Hepatocyte (in vitro differentiated cells): ENCODE data around the gene SLC28A3. TPM values are rescaled to one million over a fixed set of nuclear protein-coding genes. Genes with fewer than 3 reads are reported as not detected.

Experiments used
- DNase-seq: peaks from one replicate; pipeline ENCODE4 v3.0.0-alpha.2; 2016; ENCODE audit warnings: low spot score
- H2AFZ ChIP-seq: fragments of 200-600 bp; sonication (generic); 2 replicates; pipeline ENCODE4 v1.6.0; 2016; ENCODE audit warnings: antibody characterized with exemption, mild to moderate bottlenecking
- H3K27ac ChIP-seq: fragments of 200-600 bp; sonication (generic); 2 replicates; pipeline ENCODE4 v1.5.1; 2016; ENCODE audit warnings: mild to moderate bottlenecking
- H3K27me3 ChIP-seq: fragments of 200-600 bp; sonication (generic); 2 replicates; pipeline ENCODE4 v1.6.1; 2016
- H3K36me3 ChIP-seq: fragments of 200-600 bp; sonication (generic); replicated peaks from 2 replicates; pipeline ENCODE4 v1.5.1; 2016; ENCODE audit warnings: low read depth; ENCODE audit not compliant: insufficient read depth
- H3K4me1 ChIP-seq: fragments of 200-600 bp; sonication (generic); 2 replicates; pipeline ENCODE4 v1.5.1; 2016; ENCODE audit warnings: mild to moderate bottlenecking, moderate library complexity; ENCODE audit not compliant: insufficient read depth
- H3K4me2 ChIP-seq: fragments of 200-600 bp; sonication (generic); 2 replicates; pipeline ENCODE4 v1.6.0; 2016
- H3K4me3 ChIP-seq: fragments of 200-600 bp; sonication (generic); 2 replicates; pipeline ENCODE4 v1.5.1; 2016; ENCODE audit warnings: mild to moderate bottlenecking
- H3K79me2 ChIP-seq: fragments of 200-600 bp; sonication (generic); 2 replicates; pipeline ENCODE4 v1.6.0; 2017; ENCODE audit warnings: mild to moderate bottlenecking
- H3K9me2 ChIP-seq: fragments of 200-600 bp; sonication (generic); replicated peaks from 2 replicates; pipeline ENCODE4 v1.6.0; 2017; ENCODE audit warnings: mild to moderate bottlenecking; ENCODE audit not compliant: insufficient read depth
- H3K9me3 ChIP-seq: fragments of 200-600 bp; sonication (generic); 2 replicates; pipeline ENCODE4 v1.5.1; 2016; ENCODE audit warnings: low read depth, mild to moderate bottlenecking
- H4K20me1 ChIP-seq: fragments of 200-600 bp; sonication (generic); 2 replicates; pipeline ENCODE4 v1.6.0; 2016; ENCODE audit warnings: mild to moderate bottlenecking; ENCODE audit not compliant: insufficient read depth, poor library complexity, severe bottlenecking
- CTCF ChIP-seq: fragments of 200-600 bp; sonication (generic); IDR thresholded peaks from 2 replicates; pipeline ENCODE4 v1.5.1; 2016; ENCODE audit warnings: antibody characterized with exemption, mild to moderate bottlenecking; ENCODE audit not compliant: poor library complexity
- EZH2 ChIP-seq: fragments of 200-600 bp; sonication (generic); IDR thresholded peaks from 2 replicates; pipeline ENCODE4 v1.6.1; 2016; ENCODE audit warnings: antibody characterized with exemption, mild to moderate bottlenecking, borderline replicate concordance
- EZH2phosphoT487 ChIP-seq: fragments of 200-600 bp; sonication (generic); IDR thresholded peaks from one replicate; pipeline ENCODE4 v1.6.1; 2018; ENCODE audit warnings: antibody characterized with exemption, mild to moderate bottlenecking, low read depth, moderate library complexity; ENCODE audit not compliant: unreplicated experiment, severe bottlenecking
- WGBS: methylation state at CpG from one replicate; pipeline ENCODE4 v1.1.6; 2016; ENCODE audit warnings: low lambda C conversion rate; ENCODE audit errors: missing lambda C conversion rate; 5-methylcytosine and 5-hydroxymethylcytosine counted together
- polyA plus RNA-seq: library from polyadenylated mRNA; unstranded; fragments of >200 nt; fragmentation: Nextera tagmentation; extraction: Ambion mirVana; gene quantifications from 2 replicates; pipeline ENCODE4 v1.2.1, GENCODE V29; 2016
- total RNA-seq: library from RNA; depleted of rRNA; stranded (reverse); fragments of >200 nt; gene quantifications from 2 replicates; pipeline ENCODE4 v1.2.3, GENCODE V29; 2014

SLC28A3 gene
- total and polyA plus RNA-seq, 2 experiments from 2014 or later, result 0.98 to 1.7 TPM

- no peaks in the 10 kb centered on the region for H4K20me1 ChIP-seq
- no peak overlapping the region for H3K27ac ChIP-seq
- H3K27me3 ChIP-seq, result no peaks in the 10 kb centered on the region
- H3K9me2 ChIP-seq, result no peaks in the 10 kb centered on the region
- H3K4me2 ChIP-seq, result no peak overlapping the region
- 84% methylated on average over 3 of the region's 3 CpGs for WGBS
- no peak for TF ChIP-seq CTCF
- TF ChIP-seq EZH2phosphoT487, result no peak
- no peak for TF ChIP-seq EZH2
- H2AFZ ChIP-seq, result no peak overlapping the region
- no peaks in the 10 kb centered on the region for H3K36me3 ChIP-seq
- peaks cover 14% of the 10 kb centered on the region for H3K4me1 ChIP-seq
- no peaks in the 10 kb centered on the region for H3K9me3 ChIP-seq
- H3K4me3 ChIP-seq, result no peak overlapping the region
- no peaks in the 10 kb centered on the region for H3K79me2 ChIP-seq
- no peak for DNase-seq
These were observed 1.1 kb downstream of the SLC28A3 start for GRCh38 chr9:84339503-84339902.

DNA sequence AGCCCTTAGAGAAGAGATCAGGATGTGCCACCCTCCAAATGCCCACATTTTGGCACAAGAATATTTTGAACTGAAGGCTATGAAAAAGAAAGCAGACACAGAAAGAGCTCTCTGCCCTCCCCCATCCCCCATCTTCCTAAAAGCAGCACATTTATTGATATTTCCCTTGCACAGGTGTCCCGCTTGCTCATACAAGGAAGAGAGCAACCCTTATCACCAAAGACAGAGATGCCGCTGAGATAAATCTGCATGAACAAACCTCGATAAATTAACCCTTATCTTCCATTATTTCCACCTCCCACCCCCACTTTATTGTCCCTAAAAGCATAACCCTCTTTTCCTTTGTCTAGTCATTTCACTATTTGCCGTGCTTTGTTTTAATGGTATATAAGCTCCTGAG lies 1.8 kb downstream of the SLC28A3 start:
- no peak for DNase-seq
- Histone ChIP-seq H3K9me2 (no peaks in the 10 kb centered on the region), H3K36me3 (no peaks in the 10 kb centered on the region), H3K4me3 (no peak overlapping the region), H3K4me2 (peak overlapping the region; percentile 45), H2AFZ (no peak overlapping the region), H3K9me3 (no peaks in the 10 kb centered on the region), H3K79me2 (no peaks in the 10 kb centered on the region), H3K4me1 (peaks cover 14% of the 10 kb centered on the region), H4K20me1 (no peaks in the 10 kb centered on the region), H3K27ac (no peak overlapping the region), H3K27me3 (no peaks in the 10 kb centered on the region)
- no peak for TF ChIP-seq EZH2phosphoT487
- TF ChIP-seq EZH2, result no peak
- TF ChIP-seq CTCF, result no peak
- WGBS, result 74% methylated on average over 4 of the region's 4 CpGs

DNA sequence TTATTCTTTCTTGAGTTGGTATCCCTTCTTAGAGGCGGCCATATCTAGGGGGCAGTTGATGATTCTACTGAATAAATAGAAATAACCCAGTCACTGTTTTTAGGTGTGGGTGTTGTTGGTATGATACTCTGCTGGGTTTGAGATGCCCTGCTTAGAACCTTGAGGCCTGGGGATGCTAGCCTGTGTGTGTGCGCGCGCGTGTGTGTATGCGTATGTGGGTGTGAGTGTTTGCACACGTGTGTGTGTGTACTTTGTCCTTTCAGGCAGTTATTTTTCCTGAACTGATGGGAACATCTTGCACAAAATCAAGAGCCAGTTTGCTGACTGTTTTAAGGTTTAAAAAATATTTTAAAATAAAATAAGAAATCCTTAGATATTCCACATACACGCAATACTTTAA lies 3.3 kb downstream of the SLC28A3 start:
- WGBS, result 88% methylated on average over 8 of the region's 8 CpGs
- no peak for DNase-seq

More for the DNA sequence above, 3.3 kb downstream of the SLC28A3 start:
- Histone ChIP-seq H3K4me2 (no peak overlapping the region), H3K27ac (no peak overlapping the region), H3K9me3 (no peaks in the 10 kb centered on the region), H3K27me3 (no peaks in the 10 kb centered on the region), H3K4me1 (peaks cover 14% of the 10 kb centered on the region), H3K9me2 (no peaks in the 10 kb centered on the region), H4K20me1 (no peaks in the 10 kb centered on the region), H3K79me2 (no peaks in the 10 kb centered on the region), H3K36me3 (no peaks in the 10 kb centered on the region), H3K4me3 (no peak overlapping the region), H2AFZ (no peak overlapping the region)
- TF ChIP-seq EZH2phosphoT487, result no peak
- no peak for TF ChIP-seq CTCF
- TF ChIP-seq EZH2, result no peak
